HEK293 (cell line): ENCODE data around the gene LMO4.

Source experiments
- HOXA7 ChIP-seq: sonication (generic); formaldehyde crosslinking; IDR thresholded peaks from 2 replicates; pipeline ENCODE4 v1.8.1; 2022; ENCODE audit warnings: missing genetic modification reagents, borderline replicate concordance
- HOXC10 ChIP-seq: sonication (generic); formaldehyde crosslinking; IDR thresholded peaks from 2 replicates; pipeline ENCODE4 v1.8.1; 2023; ENCODE audit warnings: mild to moderate bottlenecking, missing genetic modification reagents
- KLF8 ChIP-seq: fragments of 450-650 bp; formaldehyde crosslinking; IDR thresholded peaks from 2 replicates; pipeline ENCODE4 v1.5.1; 2016; ENCODE audit warnings: missing biosample characterization, missing genetic modification characterization
- SALL2 ChIP-seq: fragments of 450-650 bp; formaldehyde crosslinking; IDR thresholded peaks from 2 replicates; pipeline ENCODE4 v1.5.0; 2017; ENCODE audit warnings: missing biosample characterization, mild to moderate bottlenecking, missing genetic modification characterization, borderline replicate concordance
- YY1 ChIP-seq: fragments of 450-650 bp; formaldehyde crosslinking; IDR thresholded peaks from 2 replicates; pipeline ENCODE4 v1.5.1; 2018; ENCODE audit warnings: missing biosample characterization, missing genetic modification characterization
- ZBTB21 ChIP-seq: fragments of 450-650 bp; formaldehyde crosslinking; IDR thresholded peaks from 2 replicates; pipeline ENCODE4 v1.5.1; 2017; ENCODE audit warnings: missing biosample characterization, missing genetic modification characterization
- ZFHX2 ChIP-seq: fragments of 450-650 bp; formaldehyde crosslinking; conservative IDR thresholded peaks from 2 replicates; pipeline ENCODE4 v1.5.1; 2016; ENCODE audit warnings: missing biosample characterization, missing genetic modification characterization
- ZFP69B ChIP-seq: fragments of 450-650 bp; formaldehyde crosslinking; IDR thresholded peaks from 2 replicates; pipeline ENCODE4 v1.5.1; 2016; ENCODE audit warnings: missing biosample characterization, missing genetic modification characterization
- ZNF112 ChIP-seq: fragments of 450-650 bp; formaldehyde crosslinking; IDR thresholded peaks from 2 replicates; pipeline ENCODE4 v1.5.0; 2017; ENCODE audit warnings: missing biosample characterization, missing genetic modification characterization
- ZNF157 ChIP-seq: fragments of 450-650 bp; formaldehyde crosslinking; IDR thresholded peaks from 2 replicates; pipeline ENCODE4 v1.5.1; 2016; ENCODE audit warnings: missing biosample characterization, missing genetic modification characterization
- ZNF2 ChIP-seq: fragments of 450-650 bp; formaldehyde crosslinking; IDR thresholded peaks from 2 replicates; pipeline ENCODE4 v1.5.1; 2016; ENCODE audit warnings: missing biosample characterization, missing genetic modification characterization
- ZNF350 ChIP-seq: fragments of 450-650 bp; formaldehyde crosslinking; IDR thresholded peaks from 2 replicates; pipeline ENCODE4 v1.5.0; 2017; ENCODE audit warnings: missing biosample characterization, mild to moderate bottlenecking, missing genetic modification characterization
- ZNF521 ChIP-seq: fragments of 450-650 bp; formaldehyde crosslinking; IDR thresholded peaks from 2 replicates; pipeline ENCODE4 v1.5.1; 2017; ENCODE audit warnings: missing biosample characterization, mild to moderate bottlenecking, missing genetic modification characterization
- ZNF629 ChIP-seq: fragments of 450-650 bp; formaldehyde crosslinking; IDR thresholded peaks from 2 replicates; pipeline ENCODE4 v1.5.1; 2017; ENCODE audit warnings: missing biosample characterization, missing genetic modification characterization
- ZNF664 ChIP-seq: fragments of 450-650 bp; formaldehyde crosslinking; IDR thresholded peaks from 2 replicates; pipeline ENCODE4 v1.5.1; 2016; ENCODE audit warnings: missing biosample characterization, missing genetic modification characterization
- ZNF707 ChIP-seq: fragments of 450-650 bp; formaldehyde crosslinking; IDR thresholded peaks from 2 replicates; pipeline ENCODE4 v1.5.1; 2016; ENCODE audit warnings: missing biosample characterization, missing genetic modification characterization
- ZNF785 ChIP-seq: fragments of 450-650 bp; formaldehyde crosslinking; IDR thresholded peaks from 2 replicates; pipeline ENCODE4 v1.5.1; 2016; ENCODE audit warnings: missing biosample characterization, missing genetic modification characterization
- ZNF830 ChIP-seq: fragments of 450-650 bp; IDR thresholded peaks from 2 replicates; pipeline ENCODE4 v1.5.0; 2018; ENCODE audit warnings: missing biosample characterization, missing genetic modification characterization, low read depth, mild to moderate bottlenecking, moderate library complexity
- ZSCAN23 ChIP-seq: fragments of 450-650 bp; formaldehyde crosslinking; IDR thresholded peaks from 2 replicates; pipeline ENCODE4 v1.5.1; 2016; ENCODE audit warnings: missing biosample characterization, missing genetic modification characterization
- ZSCAN30 ChIP-seq: fragments of 450-650 bp; IDR thresholded peaks from 2 replicates; pipeline ENCODE4 v1.5.1; 2018; ENCODE audit warnings: missing biosample characterization, mild to moderate bottlenecking, missing genetic modification characterization, moderate library complexity
- TF ChIP-seq, protein P1 (sequence below): fragments of 450-650 bp; formaldehyde crosslinking; IDR thresholded peaks from 2 replicates; pipeline ENCODE4 v1.5.1; 2016; ENCODE audit warnings: missing biosample characterization, missing genetic modification characterization, borderline replicate concordance
- TF ChIP-seq, protein P2 (sequence below): fragments of 450-650 bp; formaldehyde crosslinking; IDR thresholded peaks from 2 replicates; pipeline ENCODE4 v1.5.1; 2016; ENCODE audit warnings: missing biosample characterization, missing genetic modification characterization
- TF ChIP-seq, protein P3 (sequence below): fragments of 450-650 bp; formaldehyde crosslinking; IDR thresholded peaks from 2 replicates; pipeline ENCODE4 v1.5.1; 2016; ENCODE audit warnings: missing biosample characterization, missing genetic modification characterization
- TF ChIP-seq, protein P4 (sequence below): fragments of 450-650 bp; formaldehyde crosslinking; IDR thresholded peaks from 2 replicates; pipeline ENCODE4 v1.5.1; 2016; ENCODE audit warnings: missing biosample characterization, missing genetic modification characterization
- TF ChIP-seq, protein P5 (sequence below): fragments of 450-650 bp; formaldehyde crosslinking; IDR thresholded peaks from 2 replicates; pipeline ENCODE4 v1.5.1; 2017; ENCODE audit warnings: missing biosample characterization, missing genetic modification characterization
- TF ChIP-seq, protein P6 (sequence below): IDR thresholded peaks from 2 replicates; pipeline ENCODE4 v1.6.1; 2011; ENCODE audit warnings: mild to moderate bottlenecking, low read depth, low read length, borderline replicate concordance

Gene LMO4

DNA sequence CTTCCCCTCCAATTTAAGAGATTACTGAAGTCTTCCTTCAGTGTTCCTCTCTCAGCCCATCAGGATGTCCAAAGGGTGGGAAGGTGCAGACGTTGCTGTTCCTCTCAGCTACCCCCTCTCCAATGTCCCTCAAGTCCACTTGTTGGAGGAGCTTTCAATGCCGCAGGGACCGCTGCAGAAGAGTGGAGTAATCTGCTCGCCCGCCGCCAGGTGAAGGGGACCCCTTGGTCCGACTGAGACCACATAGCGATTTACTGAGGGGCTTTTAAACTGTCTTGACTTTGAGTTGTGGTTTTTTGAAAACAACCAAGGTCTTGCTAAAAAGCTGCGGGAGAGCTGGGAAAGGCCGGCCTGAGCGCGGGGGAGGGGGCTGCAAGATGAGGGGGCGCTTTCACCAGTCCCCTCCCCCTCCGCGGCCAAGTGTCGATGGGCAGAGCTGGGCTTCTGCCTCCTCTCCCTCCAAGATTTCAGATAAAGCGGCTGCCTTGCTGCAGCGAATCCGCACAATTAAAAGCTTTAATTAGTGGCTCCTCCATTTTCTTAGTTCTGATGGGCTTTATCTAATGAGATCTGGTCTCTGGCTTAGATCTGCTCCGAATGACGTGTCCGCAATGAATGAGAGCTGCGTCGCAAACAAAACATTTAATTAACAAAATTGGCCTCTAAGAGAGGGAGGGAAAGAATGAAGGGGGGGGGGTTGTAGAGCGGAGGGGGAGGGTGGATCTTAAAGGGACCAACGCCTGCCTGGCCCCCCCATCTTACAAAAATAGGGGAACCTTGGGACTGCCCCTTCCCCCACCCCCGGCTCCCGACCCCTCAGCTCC lies 5.9 kb downstream of the LMO4 start (continued):
- TF ChIP-seq, protein P1, sequence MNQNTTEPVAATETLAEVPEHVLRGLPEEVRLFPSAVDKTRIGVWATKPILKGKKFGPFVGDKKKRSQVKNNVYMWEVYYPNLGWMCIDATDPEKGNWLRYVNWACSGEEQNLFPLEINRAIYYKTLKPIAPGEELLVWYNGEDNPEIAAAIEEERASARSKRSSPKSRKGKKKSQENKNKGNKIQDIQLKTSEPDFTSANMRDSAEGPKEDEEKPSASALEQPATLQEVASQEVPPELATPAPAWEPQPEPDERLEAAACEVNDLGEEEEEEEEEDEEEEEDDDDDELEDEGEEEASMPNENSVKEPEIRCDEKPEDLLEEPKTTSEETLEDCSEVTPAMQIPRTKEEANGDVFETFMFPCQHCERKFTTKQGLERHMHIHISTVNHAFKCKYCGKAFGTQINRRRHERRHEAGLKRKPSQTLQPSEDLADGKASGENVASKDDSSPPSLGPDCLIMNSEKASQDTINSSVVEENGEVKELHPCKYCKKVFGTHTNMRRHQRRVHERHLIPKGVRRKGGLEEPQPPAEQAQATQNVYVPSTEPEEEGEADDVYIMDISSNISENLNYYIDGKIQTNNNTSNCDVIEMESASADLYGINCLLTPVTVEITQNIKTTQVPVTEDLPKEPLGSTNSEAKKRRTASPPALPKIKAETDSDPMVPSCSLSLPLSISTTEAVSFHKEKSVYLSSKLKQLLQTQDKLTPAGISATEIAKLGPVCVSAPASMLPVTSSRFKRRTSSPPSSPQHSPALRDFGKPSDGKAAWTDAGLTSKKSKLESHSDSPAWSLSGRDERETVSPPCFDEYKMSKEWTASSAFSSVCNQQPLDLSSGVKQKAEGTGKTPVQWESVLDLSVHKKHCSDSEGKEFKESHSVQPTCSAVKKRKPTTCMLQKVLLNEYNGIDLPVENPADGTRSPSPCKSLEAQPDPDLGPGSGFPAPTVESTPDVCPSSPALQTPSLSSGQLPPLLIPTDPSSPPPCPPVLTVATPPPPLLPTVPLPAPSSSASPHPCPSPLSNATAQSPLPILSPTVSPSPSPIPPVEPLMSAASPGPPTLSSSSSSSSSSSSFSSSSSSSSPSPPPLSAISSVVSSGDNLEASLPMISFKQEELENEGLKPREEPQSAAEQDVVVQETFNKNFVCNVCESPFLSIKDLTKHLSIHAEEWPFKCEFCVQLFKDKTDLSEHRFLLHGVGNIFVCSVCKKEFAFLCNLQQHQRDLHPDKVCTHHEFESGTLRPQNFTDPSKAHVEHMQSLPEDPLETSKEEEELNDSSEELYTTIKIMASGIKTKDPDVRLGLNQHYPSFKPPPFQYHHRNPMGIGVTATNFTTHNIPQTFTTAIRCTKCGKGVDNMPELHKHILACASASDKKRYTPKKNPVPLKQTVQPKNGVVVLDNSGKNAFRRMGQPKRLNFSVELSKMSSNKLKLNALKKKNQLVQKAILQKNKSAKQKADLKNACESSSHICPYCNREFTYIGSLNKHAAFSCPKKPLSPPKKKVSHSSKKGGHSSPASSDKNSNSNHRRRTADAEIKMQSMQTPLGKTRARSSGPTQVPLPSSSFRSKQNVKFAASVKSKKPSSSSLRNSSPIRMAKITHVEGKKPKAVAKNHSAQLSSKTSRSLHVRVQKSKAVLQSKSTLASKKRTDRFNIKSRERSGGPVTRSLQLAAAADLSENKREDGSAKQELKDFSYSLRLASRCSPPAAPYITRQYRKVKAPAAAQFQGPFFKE (tag by site-specific recombination), result no peak
- TF ChIP-seq SALL2 (tag by site-specific recombination) (no peak), KLF8 (tag by site-specific recombination) (0 out of 2 replicates have a peak, but pooled peaks have one; percentile 15), HOXC10 (CRISPR knock-in tag) (no peak), ZFP69B (tag by site-specific recombination) (0 out of 2 replicates have a peak, but pooled peaks have one; percentile 20), HOXA7 (CRISPR knock-in tag) (no peak), ZNF629 (tag by site-specific recombination) (peak; percentile 64), ZSCAN23 (no peak), ZFHX2 (tag by site-specific recombination) (peak; percentile 28), ZNF785 (tag by site-specific recombination) (no peak), ZNF707 (tag by site-specific recombination) (no peak), ZNF521 (tag by site-specific recombination) (no peak), ZSCAN30 (tag by site-specific recombination) (no peak), YY1 (no peak), ZNF830 (no peak), ZBTB21 (tag by site-specific recombination) (no peak), ZNF664 (no peak), ZNF112 (tag by site-specific recombination) (no peak), ZNF157 (tag by site-specific recombination) (no peak), ZNF350 (tag by site-specific recombination) (no peak), ZNF2 (tag by site-specific recombination) (no peak)
- TF ChIP-seq, protein P2, sequence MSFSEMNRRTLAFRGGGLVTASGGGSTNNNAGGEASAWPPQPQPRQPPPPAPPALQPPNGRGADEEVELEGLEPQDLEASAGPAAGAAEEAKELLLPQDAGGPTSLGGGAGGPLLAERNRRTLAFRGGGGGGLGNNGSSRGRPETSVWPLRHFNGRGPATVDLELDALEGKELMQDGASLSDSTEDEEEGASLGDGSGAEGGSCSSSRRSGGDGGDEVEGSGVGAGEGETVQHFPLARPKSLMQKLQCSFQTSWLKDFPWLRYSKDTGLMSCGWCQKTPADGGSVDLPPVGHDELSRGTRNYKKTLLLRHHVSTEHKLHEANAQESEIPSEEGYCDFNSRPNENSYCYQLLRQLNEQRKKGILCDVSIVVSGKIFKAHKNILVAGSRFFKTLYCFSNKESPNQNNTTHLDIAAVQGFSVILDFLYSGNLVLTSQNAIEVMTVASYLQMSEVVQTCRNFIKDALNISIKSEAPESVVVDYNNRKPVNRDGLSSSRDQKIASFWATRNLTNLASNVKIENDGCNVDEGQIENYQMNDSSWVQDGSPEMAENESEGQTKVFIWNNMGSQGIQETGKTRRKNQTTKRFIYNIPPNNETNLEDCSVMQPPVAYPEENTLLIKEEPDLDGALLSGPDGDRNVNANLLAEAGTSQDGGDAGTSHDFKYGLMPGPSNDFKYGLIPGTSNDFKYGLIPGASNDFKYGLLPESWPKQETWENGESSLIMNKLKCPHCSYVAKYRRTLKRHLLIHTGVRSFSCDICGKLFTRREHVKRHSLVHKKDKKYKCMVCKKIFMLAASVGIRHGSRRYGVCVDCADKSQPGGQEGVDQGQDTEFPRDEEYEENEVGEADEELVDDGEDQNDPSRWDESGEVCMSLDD (tag by site-specific recombination), result no peak
- TF ChIP-seq, protein P3, sequence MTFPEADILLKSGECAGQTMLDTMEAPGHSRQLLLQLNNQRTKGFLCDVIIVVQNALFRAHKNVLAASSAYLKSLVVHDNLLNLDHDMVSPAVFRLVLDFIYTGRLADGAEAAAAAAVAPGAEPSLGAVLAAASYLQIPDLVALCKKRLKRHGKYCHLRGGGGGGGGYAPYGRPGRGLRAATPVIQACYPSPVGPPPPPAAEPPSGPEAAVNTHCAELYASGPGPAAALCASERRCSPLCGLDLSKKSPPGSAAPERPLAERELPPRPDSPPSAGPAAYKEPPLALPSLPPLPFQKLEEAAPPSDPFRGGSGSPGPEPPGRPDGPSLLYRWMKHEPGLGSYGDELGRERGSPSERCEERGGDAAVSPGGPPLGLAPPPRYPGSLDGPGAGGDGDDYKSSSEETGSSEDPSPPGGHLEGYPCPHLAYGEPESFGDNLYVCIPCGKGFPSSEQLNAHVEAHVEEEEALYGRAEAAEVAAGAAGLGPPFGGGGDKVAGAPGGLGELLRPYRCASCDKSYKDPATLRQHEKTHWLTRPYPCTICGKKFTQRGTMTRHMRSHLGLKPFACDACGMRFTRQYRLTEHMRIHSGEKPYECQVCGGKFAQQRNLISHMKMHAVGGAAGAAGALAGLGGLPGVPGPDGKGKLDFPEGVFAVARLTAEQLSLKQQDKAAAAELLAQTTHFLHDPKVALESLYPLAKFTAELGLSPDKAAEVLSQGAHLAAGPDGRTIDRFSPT (tag by site-specific recombination), result peak; percentile 49; the same call in 1 of the 2 replicates
- TF ChIP-seq, protein P4, sequence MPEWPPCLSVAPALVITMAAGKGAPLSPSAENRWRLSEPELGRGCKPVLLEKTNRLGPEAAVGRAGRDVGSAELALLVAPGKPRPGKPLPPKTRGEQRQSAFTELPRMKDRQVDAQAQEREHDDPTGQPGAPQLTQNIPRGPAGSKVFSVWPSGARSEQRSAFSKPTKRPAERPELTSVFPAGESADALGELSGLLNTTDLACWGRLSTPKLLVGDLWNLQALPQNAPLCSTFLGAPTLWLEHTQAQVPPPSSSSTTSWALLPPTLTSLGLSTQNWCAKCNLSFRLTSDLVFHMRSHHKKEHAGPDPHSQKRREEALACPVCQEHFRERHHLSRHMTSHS, result no peak
- TF ChIP-seq, protein P5, sequence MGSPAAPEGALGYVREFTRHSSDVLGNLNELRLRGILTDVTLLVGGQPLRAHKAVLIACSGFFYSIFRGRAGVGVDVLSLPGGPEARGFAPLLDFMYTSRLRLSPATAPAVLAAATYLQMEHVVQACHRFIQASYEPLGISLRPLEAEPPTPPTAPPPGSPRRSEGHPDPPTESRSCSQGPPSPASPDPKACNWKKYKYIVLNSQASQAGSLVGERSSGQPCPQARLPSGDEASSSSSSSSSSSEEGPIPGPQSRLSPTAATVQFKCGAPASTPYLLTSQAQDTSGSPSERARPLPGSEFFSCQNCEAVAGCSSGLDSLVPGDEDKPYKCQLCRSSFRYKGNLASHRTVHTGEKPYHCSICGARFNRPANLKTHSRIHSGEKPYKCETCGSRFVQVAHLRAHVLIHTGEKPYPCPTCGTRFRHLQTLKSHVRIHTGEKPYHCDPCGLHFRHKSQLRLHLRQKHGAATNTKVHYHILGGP, result no peak
- TF ChIP-seq, protein P6, sequence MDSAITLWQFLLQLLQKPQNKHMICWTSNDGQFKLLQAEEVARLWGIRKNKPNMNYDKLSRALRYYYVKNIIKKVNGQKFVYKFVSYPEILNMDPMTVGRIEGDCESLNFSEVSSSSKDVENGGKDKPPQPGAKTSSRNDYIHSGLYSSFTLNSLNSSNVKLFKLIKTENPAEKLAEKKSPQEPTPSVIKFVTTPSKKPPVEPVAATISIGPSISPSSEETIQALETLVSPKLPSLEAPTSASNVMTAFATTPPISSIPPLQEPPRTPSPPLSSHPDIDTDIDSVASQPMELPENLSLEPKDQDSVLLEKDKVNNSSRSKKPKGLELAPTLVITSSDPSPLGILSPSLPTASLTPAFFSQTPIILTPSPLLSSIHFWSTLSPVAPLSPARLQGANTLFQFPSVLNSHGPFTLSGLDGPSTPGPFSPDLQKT, result no peak
